ENCODE results near the gene KRT74. TPM values are rescaled to one million over a fixed set of nuclear protein-coding genes. Genes with fewer than 3 reads are reported as not detected.
"Not testable (repeated sequence)": the region's sequence is repeated elsewhere in the genome, so short reads cannot be mapped to it uniquely, and the experiment has no call there.

The KRT74 gene
- total RNA-seq, 1 experiment from 2014 or later, result not detected

DNA sequence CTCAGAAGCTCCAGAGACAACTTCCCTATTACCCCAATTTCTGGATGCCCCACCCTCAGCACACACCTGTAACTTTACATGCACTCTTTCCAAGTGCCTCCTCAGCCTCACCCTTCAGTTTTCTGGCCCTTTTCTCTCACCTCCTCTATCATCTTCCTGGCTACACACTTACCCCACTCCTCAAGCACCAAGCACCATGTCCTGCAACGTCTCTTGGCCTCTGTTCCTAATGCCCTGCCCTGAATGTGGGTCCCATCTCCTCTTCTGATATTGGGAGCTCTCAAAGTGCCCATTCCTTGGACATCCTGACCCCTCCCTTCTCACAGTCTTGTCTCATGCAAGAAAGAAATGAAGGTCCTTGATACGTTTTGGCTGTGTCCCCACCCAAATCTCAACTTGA is 26.4 kb upstream of the KRT74 start:
- H3K9me2 ChIP-seq (ENCODE audit: insufficient read depth), result no peaks in the 10 kb centered on the region
- no peaks in the 10 kb centered on the region for H3K9me3 ChIP-seq (ENCODE audit: insufficient read depth, low read depth)
- no peaks in the 10 kb centered on the region for H3K79me2 ChIP-seq (ENCODE audit: low read depth)
- CTCF ChIA-PET, result no interaction called here
- intact Hi-C loops (cut with micrococcal nuclease; ENCODE audit: unreplicated experiment), result no loop called here
- H3K27me3 ChIP-seq (ENCODE audit: insufficient read depth, low read depth), result no peaks in the 10 kb centered on the region
- no peak overlapping the region for H3K27ac ChIP-seq
- no peak for TF ChIP-seq EZH2 (IDR thresholded peaks at IDR 0.05; ENCODE audit: low read depth)
- TF ChIP-seq, protein P1, sequence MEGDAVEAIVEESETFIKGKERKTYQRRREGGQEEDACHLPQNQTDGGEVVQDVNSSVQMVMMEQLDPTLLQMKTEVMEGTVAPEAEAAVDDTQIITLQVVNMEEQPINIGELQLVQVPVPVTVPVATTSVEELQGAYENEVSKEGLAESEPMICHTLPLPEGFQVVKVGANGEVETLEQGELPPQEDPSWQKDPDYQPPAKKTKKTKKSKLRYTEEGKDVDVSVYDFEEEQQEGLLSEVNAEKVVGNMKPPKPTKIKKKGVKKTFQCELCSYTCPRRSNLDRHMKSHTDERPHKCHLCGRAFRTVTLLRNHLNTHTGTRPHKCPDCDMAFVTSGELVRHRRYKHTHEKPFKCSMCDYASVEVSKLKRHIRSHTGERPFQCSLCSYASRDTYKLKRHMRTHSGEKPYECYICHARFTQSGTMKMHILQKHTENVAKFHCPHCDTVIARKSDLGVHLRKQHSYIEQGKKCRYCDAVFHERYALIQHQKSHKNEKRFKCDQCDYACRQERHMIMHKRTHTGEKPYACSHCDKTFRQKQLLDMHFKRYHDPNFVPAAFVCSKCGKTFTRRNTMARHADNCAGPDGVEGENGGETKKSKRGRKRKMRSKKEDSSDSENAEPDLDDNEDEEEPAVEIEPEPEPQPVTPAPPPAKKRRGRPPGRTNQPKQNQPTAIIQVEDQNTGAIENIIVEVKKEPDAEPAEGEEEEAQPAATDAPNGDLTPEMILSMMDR (conservative IDR thresholded peaks at IDR 0.05), result no peak
- H3K36me3 ChIP-seq (ENCODE audit: low read depth), result no peaks in the 10 kb centered on the region
- no peak overlapping the region for H2AFZ ChIP-seq
- no peak overlapping the region for H3K4me2 ChIP-seq
- POLR2A ChIA-PET (ENCODE audit: unreplicated experiment), result no interaction called here
- DNase-seq, result no peak
- H4K20me1 ChIP-seq (ENCODE audit: insufficient read depth), result no peaks in the 10 kb centered on the region
- no peaks in the 10 kb centered on the region; the same call in 1 of the 2 replicates for H3F3A ChIP-seq (ENCODE audit: insufficient read depth, low read depth)
- H3K4me3 ChIP-seq, result no peak overlapping the region
- BruUV-seq (replicated peaks), result no TSS peak
- no peaks in the 10 kb centered on the region for H3K4me1 ChIP-seq (replicated peaks; ENCODE audit: insufficient read depth)

- H3K79me2 ChIP-seq (ENCODE audit: low read depth), result no peaks in the 10 kb centered on the region
Observed at GRCh38 chr12:52598966-52599365, 25.3 kb upstream of the KRT74 start.

DNA sequence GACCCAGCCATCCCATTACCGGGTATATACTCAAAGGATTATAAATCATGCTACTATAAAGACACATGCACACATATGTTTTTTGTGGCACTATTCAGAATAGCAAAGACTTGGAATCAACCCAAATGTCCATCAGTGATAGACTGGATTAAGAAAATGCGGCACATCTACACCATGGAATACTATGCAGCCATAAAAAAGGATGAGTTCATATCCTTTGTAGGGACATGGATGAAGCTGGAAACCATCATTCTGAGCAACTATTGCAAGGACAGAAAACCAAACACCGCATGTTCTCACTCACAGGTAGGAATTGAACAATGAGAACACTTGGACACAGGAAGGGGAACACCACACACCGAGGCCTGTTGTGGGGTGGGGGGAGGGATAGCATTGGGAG is 20.6 kb upstream of the KRT74 start:
- intact Hi-C loops (cut with micrococcal nuclease; ENCODE audit: unreplicated experiment); CTCF ChIA-PET: not testable (repeated sequence)

More at GRCh38 chr12:52598966-52599365, 25.3 kb upstream of the KRT74 start:
- no TSS peak for BruUV-seq (replicated peaks)
- no peaks in the 10 kb centered on the region for H3K36me3 ChIP-seq (ENCODE audit: low read depth)
- DNase-seq, result no peak
- no peaks in the 10 kb centered on the region for H3K9me2 ChIP-seq (ENCODE audit: insufficient read depth)
- H3K27me3 ChIP-seq (ENCODE audit: insufficient read depth, low read depth), result no peaks in the 10 kb centered on the region
- H3K4me3 ChIP-seq, result no peak overlapping the region
- H2AFZ ChIP-seq, result no peak overlapping the region
- H3K4me1 ChIP-seq (replicated peaks; ENCODE audit: insufficient read depth), result no peaks in the 10 kb centered on the region
- no peak overlapping the region for H3K27ac ChIP-seq
- H3K9me3 ChIP-seq (ENCODE audit: insufficient read depth, low read depth), result no peaks in the 10 kb centered on the region
- TF ChIP-seq, protein P1 (conservative IDR thresholded peaks at IDR 0.05), result no peak
- no peak for TF ChIP-seq EZH2 (IDR thresholded peaks at IDR 0.05; ENCODE audit: low read depth)
- H3F3A ChIP-seq (ENCODE audit: insufficient read depth, low read depth), result no peaks in the 10 kb centered on the region; the same call in 1 of the 2 replicates
- POLR2A ChIA-PET (ENCODE audit: unreplicated experiment), result no interaction called here
- no peaks in the 10 kb centered on the region for H4K20me1 ChIP-seq (ENCODE audit: insufficient read depth)
- CTCF ChIA-PET, result no interaction called here
- intact Hi-C loops (cut with micrococcal nuclease; ENCODE audit: unreplicated experiment), result no loop called here
- no peak overlapping the region for H3K4me2 ChIP-seq

GRCh38 chr12:52591521-52591920 is 17.9 kb upstream of the KRT74 start:
- Histone ChIP-seq H3K27me3 (ENCODE audit: insufficient read depth, low read depth) (no peaks in the 10 kb centered on the region), H3K4me2 (no peak overlapping the region), H3F3A (ENCODE audit: insufficient read depth, low read depth) (no peaks in the 10 kb centered on the region), H3K9me2 (ENCODE audit: insufficient read depth) (no peaks in the 10 kb centered on the region), H3K27ac (no peak overlapping the region), H4K20me1 (ENCODE audit: insufficient read depth) (no peaks in the 10 kb centered on the region), H3K4me1 (replicated peaks; ENCODE audit: insufficient read depth) (no peaks in the 10 kb centered on the region), H3K36me3 (ENCODE audit: low read depth) (no peaks in the 10 kb centered on the region), H3K4me3 (no peak overlapping the region), H3K79me2 (ENCODE audit: low read depth) (no peaks in the 10 kb centered on the region), H2AFZ (no peak overlapping the region), H3K9me3 (ENCODE audit: insufficient read depth, low read depth) (no peaks in the 10 kb centered on the region)
- no peak for DNase-seq
- intact Hi-C loops (cut with micrococcal nuclease; ENCODE audit: unreplicated experiment), result no loop called here
- ChIA-PET CTCF (no interaction called here), POLR2A (ENCODE audit: unreplicated experiment) (no interaction called here)
- TF ChIP-seq, protein P1 (conservative IDR thresholded peaks at IDR 0.05), result no peak
- TF ChIP-seq EZH2 (IDR thresholded peaks at IDR 0.05; ENCODE audit: low read depth), result no peak
- BruUV-seq (replicated peaks), result no TSS peak

More for the DNA sequence above, 20.6 kb upstream of the KRT74 start:
- not testable (repeated sequence) for H3K9me2 ChIP-seq (ENCODE audit: insufficient read depth); H3F3A ChIP-seq (ENCODE audit: insufficient read depth, low read depth); H3K79me2 ChIP-seq (ENCODE audit: low read depth); DNase-seq; H3K4me1 ChIP-seq (replicated peaks; ENCODE audit: insufficient read depth); H3K36me3 ChIP-seq (ENCODE audit: low read depth); H3K27ac ChIP-seq; H4K20me1 ChIP-seq (ENCODE audit: insufficient read depth); H3K4me2 ChIP-seq; H3K9me3 ChIP-seq (ENCODE audit: insufficient read depth, low read depth); BruUV-seq (replicated peaks); H2AFZ ChIP-seq; H3K27me3 ChIP-seq (ENCODE audit: insufficient read depth, low read depth); H3K4me3 ChIP-seq
- POLR2A ChIA-PET (ENCODE audit: unreplicated experiment), result interaction anchor here (0.5 kb wide), 1 partner anchor 448 kb away, joined by 6 read pairs; no protein-coding TSS in a partner anchor

Measured in PC-9 (cell line).